ENCODE measurements around the gene ZDHHC4. TPM values are rescaled to one million over a fixed set of nuclear protein-coding genes. Genes with fewer than 3 reads are reported as not detected.
"Not testable (repeated sequence)": the region's sequence is repeated elsewhere in the genome, so short reads cannot be mapped to it uniquely, and the experiment has no call there.

ZDHHC4 gene
- total RNA-seq, 6 experiments from 2014 or later = 27.9 to 48.5 (median 36.9) TPM

GRCh38 chr7:6576024-6576866 is 1.0 kb upstream of the ZDHHC4 start:
- H3K27me3 ChIP-seq = no peaks in the 10 kb centered on the region
- peak overlapping the region in 2 of 3 donors; percentile 70 to 84 for H3K4me3 ChIP-seq
- peaks cover 0 to 7% (median 3%) of the 10 kb centered on the region in 4 donors for H3K4me1 ChIP-seq
- TF ChIP-seq POLR2A (IDR thresholded peaks at IDR 0.05) (no peak), CTCF (IDR thresholded peaks at IDR 0.05) (no peak)
- no peaks in the 10 kb centered on the region for H3K9me3 ChIP-seq
- no peak for ATAC-seq
- DNase-seq = no peak
- intact Hi-C loops (cut with DNase I) = no loop called here
- H3K27ac ChIP-seq = peak overlapping the region in 1 of 3 donors; percentile 91
- WGBS (ENCODE audit: insufficient coverage, low coverage, low lambda C conversion rate, missing lambda C conversion rate) = 66% methylated on average over 8 of the region's 14 CpGs
- peaks cover 0 to 11% (median 0%) of the 10 kb centered on the region in 4 donors for H3K36me3 ChIP-seq

- DNase-seq; H3K9me3 ChIP-seq; H3K27me3 ChIP-seq; ATAC-seq; H3K4me1 ChIP-seq; intact Hi-C loops (cut with DNase I): not testable (repeated sequence)
- 8% methylated on average over 14 of the region's 14 CpGs for WGBS (ENCODE audit: insufficient coverage, low coverage, low lambda C conversion rate, missing lambda C conversion rate)
- Histone ChIP-seq H3K27ac (peak overlapping the region; percentile 88 to 95 (median 91)), H3K36me3 (peaks cover 0 to 18% (median 0%) of the 10 kb centered on the region in 4 donors), H3K4me3 (peak overlapping the region; percentile 70 to 84 (median 73))
Measured at GRCh38 chr7:6576867-6577368, 336 bp upstream of the ZDHHC4 start.

GRCh38 chr7:6578114-6579084 is 1.1 kb downstream of the ZDHHC4 start:
- DNase-seq (peak in 1 of 3 donors; percentile 40), ATAC-seq (peak in 3 of 4 donors; percentile 19 to 76 (median 31))
- H3K4me1 ChIP-seq = peaks cover 0 to 7% (median 3%) of the 10 kb centered on the region in 4 donors
- H3K36me3 ChIP-seq = peaks cover 0 to 33% (median 0%) of the 10 kb centered on the region in 4 donors
- H3K9me3 ChIP-seq = no peaks in the 10 kb centered on the region
- 44% methylated on average over 8 of the region's 18 CpGs for WGBS (ENCODE audit: insufficient coverage, low coverage, low lambda C conversion rate, missing lambda C conversion rate)
- H3K4me3 ChIP-seq = peak overlapping the region; percentile 70 to 84 (median 73)
- H3K27ac ChIP-seq = peak overlapping the region in 2 of 3 donors; percentile 88 to 95
- no peak for TF ChIP-seq CTCF (IDR thresholded peaks at IDR 0.05)
- TF ChIP-seq POLR2A (IDR thresholded peaks at IDR 0.05) = peak; percentile 60
- intact Hi-C loops (cut with DNase I) = no loop called here
- no peaks in the 10 kb centered on the region for H3K27me3 ChIP-seq

DNA sequence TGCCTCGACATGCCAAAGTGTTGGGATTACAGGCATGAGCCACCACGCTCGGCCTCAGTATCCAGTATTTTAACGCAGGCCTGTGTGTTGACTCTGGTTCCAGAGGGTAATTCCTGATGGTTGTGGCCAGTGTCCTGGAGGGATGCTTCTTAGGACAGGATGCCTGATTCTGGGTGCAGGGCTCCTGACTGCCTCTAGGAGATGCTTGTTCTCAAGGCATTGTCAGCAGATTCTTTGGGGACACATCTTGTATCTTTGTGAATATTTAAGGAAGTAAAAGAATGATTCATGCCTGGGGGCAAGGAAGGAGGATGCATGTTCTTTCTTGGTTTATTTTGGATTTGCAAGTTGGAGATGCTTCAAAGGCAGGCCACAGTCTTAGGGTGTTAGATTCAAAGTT is 2.2 kb downstream of the ZDHHC4 start:
- intact Hi-C loops (cut with DNase I) = no loop called here
- Histone ChIP-seq H3K36me3 (peaks cover 0 to 43% (median under 1%) of the 10 kb centered on the region in 4 donors), H3K4me3 (no peak overlapping the region), H3K9me3 (no peaks in the 10 kb centered on the region), H3K4me1 (peaks cover 0 to 7% (median 3%) of the 10 kb centered on the region in 4 donors), H3K27me3 (no peaks in the 10 kb centered on the region), H3K27ac (no peak overlapping the region)
- ATAC-seq = no peak
- 90% methylated on average over 2 of the region's 4 CpGs for WGBS (ENCODE audit: insufficient coverage, low coverage, low lambda C conversion rate, missing lambda C conversion rate)
- TF ChIP-seq CTCF (IDR thresholded peaks at IDR 0.05) (no peak), POLR2A (IDR thresholded peaks at IDR 0.05) (no peak)
- no peak for DNase-seq

GRCh38 chr7:6585746-6586432 is 8.6 kb downstream of the ZDHHC4 start:
- WGBS (ENCODE audit: insufficient coverage, low coverage, low lambda C conversion rate, missing lambda C conversion rate) = 86% methylated on average over 5 of the region's 8 CpGs
- peaks cover 0 to 58% (median 7%) of the 10 kb centered on the region in 4 donors for H3K36me3 ChIP-seq
- DNase-seq = not testable (repeated sequence)

More at GRCh38 chr7:6585746-6586432, 8.6 kb downstream of the ZDHHC4 start:
- H3K4me3 ChIP-seq; H3K9me3 ChIP-seq; H3K27me3 ChIP-seq; H3K4me1 ChIP-seq; ATAC-seq; intact Hi-C loops (cut with DNase I); H3K27ac ChIP-seq: not testable (repeated sequence)
